K562 (cell line): ENCODE measurements around the gene CECR2. TPM values are rescaled to one million over a fixed set of nuclear protein-coding genes. Genes with fewer than 3 reads are reported as not detected.

Experiments
- ATAC-seq: fragments of 200-7000 bp; cut with Tn5 transposase; 3 replicates; pipeline ENCODE4 v1.9.1; 2020; ENCODE audit warnings: moderate library complexity
- BruUV-seq: library from RNA; stranded (reverse); fragments of 400-500 nt; replicated peaks from 2 replicates; lab custom pipeline; 2021; lab: Mats Ljungman, UMichigan
- CTCF ChIA-PET: fragments of 300-600 bp; formaldehyde crosslinking; extraction: SDS; loops from one replicate; lab custom pipeline; 2021; ENCODE audit warnings: low intra/inter-chr PET ratio; lab: Yijun Ruan, JAX
- POLR2A ChIA-PET: fragments of 300-600, 350-650 bp; sonication (Branson Sonifier 250); formaldehyde crosslinking; extraction: SDS; loops from one replicate; lab custom pipeline; 2021; ENCODE audit warnings: antibody characterized with exemption, inconsistent platforms; lab: Yijun Ruan, JAX
- DNase-seq, 4 experiments: peaks; one replicate each; pipeline versions ENCODE4 v3.0.0 to v3.0.0-alpha.2; 2011 to 2018; ENCODE audit warnings: low spot score in 3 of 4, mixed read lengths in 3 of 4; ENCODE audit errors: extremely low read depth in 1 of 4
- FAIRE-seq: peaks from 2 replicates; lab custom pipeline; 2011; peaks lifted over from hg19 to GRCh38; lab: Jason Lieb, UNC
- H2AFZ ChIP-seq: 2 replicates; pipeline ENCODE4 v1.6.0; 2011; ENCODE audit warnings: low read depth, low read length, control low read depth, inconsistent platforms
- H3K27ac ChIP-seq: fragments of 200-600 bp; 3 replicates; pipeline ENCODE4 v1.8.0; 2011; ENCODE audit warnings: low read depth, mild to moderate bottlenecking, control low read depth, inconsistent platforms, low read length, moderate library complexity, mixed read lengths; ENCODE audit errors: extremely low read depth
- H3K27me3 ChIP-seq, 2 experiments: fragments of 300-600 bp in 1 of 2; 2 replicates in 1 of 2; 3 replicates in 1 of 2; pipeline versions ENCODE4 v1.6.0 to v1.8.0; 2011; ENCODE audit warnings: inconsistent platforms in 2 of 2, low read length in 2 of 2, mild to moderate bottlenecking in 1 of 2, mixed read lengths in 1 of 2, moderate library complexity in 1 of 2; ENCODE audit not compliant: control insufficient read depth in 2 of 2, insufficient read depth in 2 of 2
- H3K36me3 ChIP-seq: fragments of 300-600 bp; 3 replicates; pipeline ENCODE4 v1.8.0; 2011; ENCODE audit warnings: mild to moderate bottlenecking, low read length, inconsistent platforms; ENCODE audit not compliant: control insufficient read depth, insufficient read depth
- H3K4me1 ChIP-seq, 2 experiments: fragments of 200-600 bp in 1 of 2; replicated peaks in 1 of 2; 2 replicates in 1 of 2; 3 replicates in 1 of 2; pipeline versions ENCODE4 v1.5.1 to v1.8.0; 2011; ENCODE audit warnings: inconsistent platforms in 2 of 2, low read length in 2 of 2, mild to moderate bottlenecking in 1 of 2, mixed read lengths in 1 of 2, moderate library complexity in 1 of 2; ENCODE audit not compliant: control insufficient read depth in 2 of 2, insufficient read depth in 2 of 2
- H3K4me2 ChIP-seq: 2 replicates; pipeline ENCODE4 v1.6.1; 2011; ENCODE audit warnings: low read length, control low read depth, inconsistent platforms, mixed read lengths; ENCODE audit not compliant: insufficient read depth
- H3K4me3 ChIP-seq: fragments of 200-600 bp; sonication (generic), shearing (Covaris generic); 2 replicates; pipeline ENCODE4 v1.5.1; 2016; ENCODE audit warnings: control low read depth, inconsistent platforms
- H3K79me2 ChIP-seq: fragments of 200-600 bp; 3 replicates; pipeline ENCODE4 v1.8.0; 2011; ENCODE audit warnings: low read length, inconsistent platforms; ENCODE audit not compliant: control insufficient read depth, insufficient read depth
- H3K9ac ChIP-seq, 2 experiments: 2 replicates each; pipeline versions ENCODE4 v1.6.0 to v1.6.1; 2011; ENCODE audit warnings: low read depth in 2 of 2, low read length in 2 of 2, control low read depth in 1 of 2, inconsistent platforms in 1 of 2, mild to moderate bottlenecking in 1 of 2, mixed read lengths in 1 of 2; ENCODE audit not compliant: insufficient read depth in 1 of 2
- H3K9me1 ChIP-seq: one replicate; pipeline ENCODE4 v1.6.0; 2011; ENCODE audit warnings: inconsistent platforms, mild to moderate bottlenecking, low read length, moderate library complexity; ENCODE audit not compliant: control insufficient read depth, insufficient read depth
- H3K9me3 ChIP-seq: replicated peaks from 2 replicates; pipeline ENCODE4 v1.5.1; 2011; ENCODE audit warnings: low read depth, low read length, inconsistent platforms; ENCODE audit not compliant: control insufficient read depth, insufficient read depth
- H4K20me1 ChIP-seq: replicated peaks from 2 replicates; pipeline ENCODE4 v1.6.1; 2011; ENCODE audit warnings: low read length, inconsistent platforms, mixed read lengths; ENCODE audit not compliant: control insufficient read depth, insufficient read depth
- CBX8 ChIP-seq: fragments of 200-600 bp; sonication (generic); IDR thresholded peaks from 2 replicates; pipeline ENCODE4 v1.6.1; 2012; ENCODE audit warnings: borderline replicate concordance, mixed run types, low read depth, mild to moderate bottlenecking, moderate library complexity, mixed read lengths, low read length, control low read depth, inconsistent platforms; ENCODE audit not compliant: poor library complexity, severe bottlenecking; ENCODE audit errors: extremely low read depth
- CHD4 ChIP-seq: fragments of 200-600 bp; sonication (generic); IDR thresholded peaks from 3 replicates; pipeline ENCODE4 v1.6.1; 2012; ENCODE audit warnings: low read depth, mild to moderate bottlenecking, mixed read lengths, low read length, inconsistent platforms; ENCODE audit not compliant: insufficient read depth, insufficient replicate concordance, poor library complexity, severe bottlenecking
- FOXK2 ChIP-seq, 2 experiments: fragments of 450-650 bp; IDR thresholded peaks in 1 of 2; conservative IDR thresholded peaks in 1 of 2; 2 replicates each; pipeline ENCODE4 v1.6.1; 2016; ENCODE audit warnings: low read depth in 2 of 2, mild to moderate bottlenecking in 1 of 2
- GABPB1 ChIP-seq: sonication (generic); formaldehyde crosslinking; IDR thresholded peaks from 2 replicates; pipeline ENCODE4 v1.8.0; 2022; ENCODE audit warnings: mild to moderate bottlenecking, missing genetic modification reagents
- HDAC6 ChIP-seq: IDR thresholded peaks from 2 replicates; pipeline ENCODE4 v1.6.1; 2012; ENCODE audit warnings: low read depth, mild to moderate bottlenecking, control low read depth, inconsistent platforms, low read length, moderate library complexity
- HNRNPK ChIP-seq: fragments of 200-400 bp; formaldehyde crosslinking; IDR thresholded peaks from one replicate; pipeline ENCODE4 v1.6.1; 2018; ENCODE audit warnings: mild to moderate bottlenecking, low read depth, low read length; ENCODE audit not compliant: poor library complexity, severe bottlenecking
- HNRNPL ChIP-seq: fragments of 200-400 bp; formaldehyde crosslinking; IDR thresholded peaks from 2 replicates; pipeline ENCODE4 v1.6.1; 2017; ENCODE audit warnings: low read depth, mild to moderate bottlenecking, low read length
- MEF2D ChIP-seq: conservative IDR thresholded peaks from 2 replicates; pipeline ENCODE4 v1.6.1; 2016; ENCODE audit warnings: low read depth, missing genetic modification characterization, missing compliant biosample characterization
- RFX7 ChIP-seq: fragments of 250-450 bp; sonication (Bioruptor Pico); IDR thresholded peaks from 2 replicates; pipeline ENCODE4 v1.5.1; 2021; ENCODE audit warnings: mild to moderate bottlenecking
- TEAD1 ChIP-seq, 2 experiments: fragments of 450-650 bp in 1 of 2; sonication (generic) in 1 of 2; formaldehyde crosslinking; IDR thresholded peaks; 2 replicates each; pipeline versions ENCODE4 v1.4.0 to v1.8.0; 2020 to 2022; ENCODE audit warnings: mild to moderate bottlenecking in 2 of 2, missing genetic modification reagents in 1 of 2
- ZBTB7A ChIP-seq: IDR thresholded peaks from 2 replicates; pipeline ENCODE4 v1.6.1; 2011; ENCODE audit warnings: low read depth, mild to moderate bottlenecking, low read length, moderate library complexity, borderline replicate concordance; ENCODE audit not compliant: control insufficient read depth
- WGBS: fragments of 100-300 bp; shearing (Covaris generic); methylation state at CpG from one replicate; pipeline ENCODE4 v1.1.6; 2016; ENCODE audit warnings: low coverage, mixed read lengths; ENCODE audit not compliant: insufficient coverage; ENCODE audit errors: missing lambda C conversion rate; 5-methylcytosine and 5-hydroxymethylcytosine counted together
- in situ Hi-C: fragments of 300-500 bp; cut with MboI; formaldehyde crosslinking; loops from 4 replicates; pipeline ENCODE4 v1.15.0; 2018; ENCODE audit warnings: inconsistent platforms, mixed read lengths
- intact Hi-C: fragments of 100-400 bp; cut with micrococcal nuclease; formaldehyde crosslinking; loops from 2 replicates; pipeline ENCODE4 v1.14.2; 2022
- polyA plus RNA-seq, 8 experiments: library from polyadenylated mRNA; depleted of rRNA in 4 of 8; stranded (reverse) in 5 of 8; unstranded in 3 of 8; fragments of >200 nt; fragmentation: Nextera tagmentation in 2 of 8; fragmentation: Illumina TruSeq in 1 of 8; extraction: Ambion mirVana in 2 of 8; extraction: Trizol in 1 of 8; gene quantifications; 2 replicates each; pipeline versions ENCODE4 v1.2.1 to v1.2.3, GENCODE V29; 2011 to 2014; ENCODE audit warnings: inconsistent platforms in 1 of 8, missing spikeins in 1 of 8
- total RNA-seq, 7 experiments: library from RNA; depleted of rRNA in 6 of 7; stranded (reverse); fragments of >200 nt in 6 of 7; fragmentation: Illumina TruSeq in 2 of 7; extraction: Trizol in 2 of 7; gene quantifications; 2 replicates each; pipeline versions ENCODE4 v1.2.1 to v1.2.3, GENCODE V29; 2011 to 2021; ENCODE audit warnings: low replicate concordance in 1 of 7
- TF ChIP-seq, protein P1 (sequence below): fragments of 450-650 bp; IDR thresholded peaks from 2 replicates; pipeline ENCODE4 v1.6.1; 2016
- TF ChIP-seq, protein P2 (sequence below): fragments of 450-650 bp; IDR thresholded peaks from 2 replicates; pipeline ENCODE4 v1.6.1; 2016; ENCODE audit warnings: low read depth

CECR2 gene
- total and polyA plus RNA-seq, 9 of the 15 experiments (the other 6 are each of a cell fraction or from before 2014, with no cell fraction given), result 0.01 to 1.00 (median 0.27) TPM

DNA sequence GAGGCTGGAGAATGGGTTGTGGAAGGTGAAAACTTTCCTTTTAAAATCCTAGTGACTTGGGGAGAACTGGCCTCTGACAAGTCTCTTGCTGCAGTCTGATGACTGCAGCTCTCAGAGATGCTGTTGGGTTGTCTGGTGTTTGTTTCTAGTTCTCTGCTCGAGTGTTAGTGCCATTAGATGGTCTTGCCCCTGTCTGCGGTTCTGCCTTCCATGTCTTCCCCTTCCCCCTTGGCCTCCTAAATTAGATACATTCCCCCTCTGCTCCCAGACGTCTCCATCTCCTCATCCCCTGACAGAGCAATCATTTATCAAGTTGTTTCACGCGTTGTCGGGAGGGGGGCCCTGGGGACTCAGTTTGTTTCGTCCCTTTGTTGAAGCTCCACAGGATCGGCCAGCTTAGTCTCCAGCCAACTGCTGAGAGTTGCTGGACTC lies 67.7 kb downstream of the CECR2 start:
- H3K4me1 ChIP-seq, result no peaks in the 10 kb centered on the region
- POLR2A ChIA-PET, result interaction anchor here (0.6 to 1.6 kb wide), 2 partner anchors 15 to 20 kb away, joined by 3 read pairs; no protein-coding TSS in a partner anchor
- ATAC-seq (no peak; the same call in 2 of the 3 replicates), FAIRE-seq (no peak)
- H4K20me1 ChIP-seq, result no peaks in the 10 kb centered on the region
- no peak overlapping the region for H3K27ac ChIP-seq
- no peak overlapping the region for H2AFZ ChIP-seq
- BruUV-seq, result no TSS peak
- no peak overlapping the region for H3K4me3 ChIP-seq
- H3K9me1 ChIP-seq, result no peaks in the 10 kb centered on the region
- intact Hi-C loops, result no loop called here
- TF ChIP-seq FOXK2 (conservative IDR thresholded peaks at IDR 0.05 in 1 of 2, IDR thresholded peaks at IDR 0.05 in 1 of 2; ENCODE audit: low read depth in 2 of 2) (no peak), HDAC6 (no peak), CBX8 (no peak), ZBTB7A (no peak), TEAD1 (CRISPR knock-in tag; IDR thresholded peaks at IDR 0.05) (no peak), RFX7 (CRISPR knock-in tag) (no peak), HNRNPL (no peak), MEF2D (tag) (no peak), CHD4 (no peak), GABPB1 (CRISPR knock-in tag) (no peak), HNRNPK (no peak)
- TF ChIP-seq, protein P1, sequence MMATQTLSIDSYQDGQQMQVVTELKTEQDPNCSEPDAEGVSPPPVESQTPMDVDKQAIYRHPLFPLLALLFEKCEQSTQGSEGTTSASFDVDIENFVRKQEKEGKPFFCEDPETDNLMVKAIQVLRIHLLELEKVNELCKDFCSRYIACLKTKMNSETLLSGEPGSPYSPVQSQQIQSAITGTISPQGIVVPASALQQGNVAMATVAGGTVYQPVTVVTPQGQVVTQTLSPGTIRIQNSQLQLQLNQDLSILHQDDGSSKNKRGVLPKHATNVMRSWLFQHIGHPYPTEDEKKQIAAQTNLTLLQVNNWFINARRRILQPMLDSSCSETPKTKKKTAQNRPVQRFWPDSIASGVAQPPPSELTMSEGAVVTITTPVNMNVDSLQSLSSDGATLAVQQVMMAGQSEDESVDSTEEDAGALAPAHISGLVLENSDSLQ, result no peak
- TF ChIP-seq, protein P2, sequence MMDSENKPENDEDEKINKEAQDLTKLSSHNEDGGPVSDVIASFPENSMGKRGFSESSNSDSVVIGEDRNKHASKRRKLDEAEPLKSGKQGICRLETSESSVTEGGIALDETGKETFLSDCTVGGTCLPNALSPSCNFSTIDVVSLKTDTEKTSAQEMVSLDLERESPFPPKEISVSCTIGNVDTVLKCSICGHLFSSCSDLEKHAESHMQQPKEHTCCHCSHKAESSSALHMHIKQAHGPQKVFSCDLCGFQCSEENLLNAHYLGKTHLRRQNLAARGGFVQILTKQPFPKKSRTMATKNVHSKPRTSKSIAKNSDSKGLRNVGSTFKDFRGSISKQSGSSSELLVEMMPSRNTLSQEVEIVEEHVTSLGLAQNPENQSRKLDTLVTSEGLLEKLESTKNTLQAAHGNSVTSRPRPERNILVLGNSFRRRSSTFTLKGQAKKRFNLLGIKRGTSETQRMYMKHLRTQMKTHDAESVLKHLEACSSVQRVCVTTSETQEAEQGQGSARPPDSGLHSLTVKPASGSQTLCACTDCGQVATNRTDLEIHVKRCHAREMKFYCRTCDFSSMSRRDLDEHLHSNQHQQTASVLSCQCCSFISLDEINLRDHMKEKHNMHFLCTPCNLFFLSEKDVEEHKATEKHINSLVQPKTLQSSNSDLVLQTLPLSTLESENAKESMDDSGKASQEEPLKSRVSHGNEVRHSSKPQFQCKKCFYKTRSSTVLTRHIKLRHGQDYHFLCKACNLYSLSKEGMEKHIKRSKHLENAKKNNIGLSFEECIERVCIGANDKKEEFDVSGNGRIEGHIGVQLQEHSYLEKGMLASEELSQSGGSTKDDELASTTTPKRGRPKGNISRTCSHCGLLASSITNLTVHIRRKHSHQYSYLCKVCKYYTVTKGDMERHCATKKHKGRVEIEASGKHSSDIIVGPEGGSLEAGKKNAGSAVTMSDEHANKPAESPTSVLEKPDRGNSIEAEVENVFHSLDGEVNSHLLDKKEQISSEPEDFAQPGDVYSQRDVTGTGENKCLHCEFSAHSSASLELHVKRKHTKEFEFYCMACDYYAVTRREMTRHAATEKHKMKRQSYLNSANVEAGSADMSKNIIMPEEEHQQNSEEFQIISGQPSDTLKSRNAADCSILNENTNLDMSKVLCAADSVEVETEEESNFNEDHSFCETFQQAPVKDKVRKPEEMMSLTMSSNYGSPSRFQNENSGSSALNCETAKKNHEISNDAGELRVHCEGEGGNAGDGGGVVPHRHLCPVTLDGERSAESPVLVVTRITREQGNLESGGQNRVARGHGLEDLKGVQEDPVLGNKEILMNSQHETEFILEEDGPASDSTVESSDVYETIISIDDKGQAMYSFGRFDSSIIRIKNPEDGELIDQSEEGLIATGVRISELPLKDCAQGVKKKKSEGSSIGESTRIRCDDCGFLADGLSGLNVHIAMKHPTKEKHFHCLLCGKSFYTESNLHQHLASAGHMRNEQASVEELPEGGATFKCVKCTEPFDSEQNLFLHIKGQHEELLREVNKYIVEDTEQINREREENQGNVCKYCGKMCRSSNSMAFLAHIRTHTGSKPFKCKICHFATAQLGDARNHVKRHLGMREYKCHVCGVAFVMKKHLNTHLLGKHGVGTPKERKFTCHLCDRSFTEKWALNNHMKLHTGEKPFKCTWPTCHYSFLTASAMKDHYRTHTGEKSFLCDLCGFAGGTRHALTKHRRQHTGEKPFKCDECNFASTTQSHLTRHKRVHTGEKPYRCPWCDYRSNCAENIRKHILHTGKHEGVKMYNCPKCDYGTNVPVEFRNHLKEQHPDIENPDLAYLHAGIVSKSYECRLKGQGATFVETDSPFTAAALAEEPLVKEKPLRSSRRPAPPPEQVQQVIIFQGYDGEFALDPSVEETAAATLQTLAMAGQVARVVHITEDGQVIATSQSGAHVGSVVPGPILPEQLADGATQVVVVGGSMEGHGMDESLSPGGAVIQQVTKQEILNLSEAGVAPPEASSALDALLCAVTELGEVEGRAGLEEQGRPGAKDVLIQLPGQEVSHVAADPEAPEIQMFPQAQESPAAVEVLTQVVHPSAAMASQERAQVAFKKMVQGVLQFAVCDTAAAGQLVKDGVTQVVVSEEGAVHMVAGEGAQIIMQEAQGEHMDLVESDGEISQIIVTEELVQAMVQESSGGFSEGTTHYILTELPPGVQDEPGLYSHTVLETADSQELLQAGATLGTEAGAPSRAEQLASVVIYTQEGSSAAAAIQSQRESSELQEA, result no peak
- TF ChIP-seq, all 486 proteins: peak for 0
- CTCF ChIA-PET, result no interaction called here
- H3K27me3 ChIP-seq, result peaks cover 0 to 14% of the 10 kb centered on the region in 2 experiments; a peak in 3 of 5 replicates
- no peaks in the 10 kb centered on the region for H3K36me3 ChIP-seq
- H3K4me2 ChIP-seq, result no peak overlapping the region
- H3K79me2 ChIP-seq, result no peaks in the 10 kb centered on the region
- no peak overlapping the region for H3K9ac ChIP-seq
- no peak for DNase-seq
- H3K9me3 ChIP-seq, result no peaks in the 10 kb centered on the region
- in situ Hi-C loops, result no loop called here
- WGBS, result 0% methylated on average over 8 of the region's 8 CpGs
